ENCODE results near the gene FBXL5.

FBXL5 gene

GRCh38 chr4:15655223-15656037, at the start of gene FBXL5:
Gene FBXL5 (minus strand): TSS chr4:15655357. CDS start chr4:15655287, 70 bp downstream.
- DNase-seq (ENCODE audit: low read depth, low spot score) = peak; percentile 97

- no peak for DNase-seq (ENCODE audit: low read depth, low spot score)
These were observed 49.0 kb upstream of the FBXL5 start for GRCh38 chr4:15704129-15704528.

GRCh38 chr4:15703439-15703838, 48.3 kb upstream of the FBXL5 start:
- DNase-seq (ENCODE audit: low read depth, low spot score) = no peak

- DNase-seq (ENCODE audit: low read depth, low spot score) = peak; percentile 74
These were observed 47.8 kb upstream of the FBXL5 start, which contains the start of gene BST1 for GRCh38 chr4:15702941-15703403. Gene BST1 (plus strand): TSS chr4:15703065. CDS start chr4:15703145, 80 bp downstream.

GRCh38 chr4:15696866-15697265, 41.7 kb upstream of the FBXL5 start:
- no peak for DNase-seq (ENCODE audit: low read depth, low spot score)

- DNase-seq (ENCODE audit: low read depth, low spot score) = peak; percentile 57
These were observed 40.6 kb upstream of the FBXL5 start for GRCh38 chr4:15695729-15696128.

- DNase-seq (ENCODE audit: low read depth, low spot score) = peak; percentile 98
These were observed 40.1 kb upstream of the FBXL5 start for GRCh38 chr4:15695240-15695699.

GRCh38 chr4:15694431-15694830, 39.3 kb upstream of the FBXL5 start:
- peak; percentile 78 for DNase-seq (ENCODE audit: low read depth, low spot score)

GRCh38 chr4:15692602-15693001, 37.4 kb upstream of the FBXL5 start:
- DNase-seq (ENCODE audit: low read depth, low spot score) = no peak

- DNase-seq (ENCODE audit: low read depth, low spot score) = no peak
These were observed 36.4 kb upstream of the FBXL5 start for GRCh38 chr4:15691346-15692135.

- peak; percentile 93 for DNase-seq (ENCODE audit: low read depth, low spot score)
These were observed 35.1 kb upstream of the FBXL5 start for GRCh38 chr4:15690020-15690809.

GRCh38 chr4:15689540-15689939, 34.4 kb upstream of the FBXL5 start:
- no peak for DNase-seq (ENCODE audit: low read depth, low spot score)

GRCh38 chr4:15688051-15688450, 32.9 kb upstream of the FBXL5 start:
- DNase-seq (ENCODE audit: low read depth, low spot score) = no peak

- no peak for DNase-seq (ENCODE audit: low read depth, low spot score)
These were observed 29.3 kb upstream of the FBXL5 start for GRCh38 chr4:15684498-15684897.

- DNase-seq (ENCODE audit: low read depth, low spot score) = no peak
These were observed 28.0 kb upstream of the FBXL5 start for GRCh38 chr4:15683143-15683495.

- DNase-seq (ENCODE audit: low read depth, low spot score) = no peak
These were observed 27.3 kb upstream of the FBXL5 start for GRCh38 chr4:15682242-15683142.

GRCh38 chr4:15681372-15682241, 26.4 kb upstream of the FBXL5 start, which contains the start of gene FAM200B:
Gene FAM200B (plus strand): TSS chr4:15681827. CDS start chr4:15686978, 5,151 bp downstream.
- DNase-seq (ENCODE audit: low read depth, low spot score) = peak; percentile 100

GRCh38 chr4:15681067-15681371, 25.9 kb upstream of the FBXL5 start:
- DNase-seq (ENCODE audit: low read depth, low spot score) = no peak

- DNase-seq (ENCODE audit: low read depth, low spot score) = peak; percentile 79
These were observed 22.4 kb upstream of the FBXL5 start for GRCh38 chr4:15677507-15677988.

- no peak for DNase-seq (ENCODE audit: low read depth, low spot score)
These were observed 21.7 kb upstream of the FBXL5 start for GRCh38 chr4:15676899-15677298.
